ENCODE measurements around the gene PBX4. TPM values are rescaled to one million over a fixed set of nuclear protein-coding genes. Genes with fewer than 3 reads are reported as not detected.
A peak's percentile ranks its signal among the peaks of the same experiment; 100 is the strongest.

PBX4 gene
- total and polyA plus RNA-seq, 10 of the 15 experiments (the other 5 are each of a cell fraction or from before 2014, with no cell fraction given): 0.18 to 17.3 (median 4.2) TPM

GRCh38 chr19:19663256-19664120 lies 45.0 kb upstream of the PBX4 start, which contains the start of gene ATP13A1 (continued):
- TF ChIP-seq IRF4 (IDR thresholded peaks at IDR 0.05; ENCODE audit: low read depth, low read length): 0 out of 2 replicates have a peak, but pooled peaks have one; percentile 5
- TF ChIP-seq ZNF384 (IDR thresholded peaks at IDR 0.05; ENCODE audit: borderline replicate concordance, low read depth, low read length): peak; percentile 81
- TF ChIP-seq MAX (IDR thresholded peaks at IDR 0.05; ENCODE audit: low read depth, low read length): no peak
- 0 out of 2 replicates have a peak, but pooled peaks have one; percentile 13 for TF ChIP-seq IRF3 (IDR thresholded peaks at IDR 0.05)
- TF ChIP-seq ZSCAN29 (IDR thresholded peaks at IDR 0.05): 0 out of 2 replicates have a peak, but pooled peaks have one; percentile 51
- TF ChIP-seq CHD1 (IDR thresholded peaks at IDR 0.05; ENCODE audit: low read depth, low read length): no peak
- TF ChIP-seq ZNF24 (IDR thresholded peaks at IDR 0.05): no peak
- TF ChIP-seq MLLT1 (IDR thresholded peaks at IDR 0.05): no peak
- no peak for TF ChIP-seq ZZZ3 (IDR thresholded peaks at IDR 0.05; ENCODE audit: control insufficient read depth, insufficient read length, low read depth)
- peak; percentile 95 for TF ChIP-seq GABPA (IDR thresholded peaks at IDR 0.05; ENCODE audit: low read depth)
- peak; percentile 80 for TF ChIP-seq BACH1 (IDR thresholded peaks at IDR 0.05; ENCODE audit: borderline replicate concordance)
- TF ChIP-seq SMC3 (IDR thresholded peaks at IDR 0.05; ENCODE audit: borderline replicate concordance, low read length): no peak
- no peak for TF ChIP-seq RAD21 (IDR thresholded peaks at IDR 0.05; ENCODE audit: insufficient read depth, low read depth, low read length)
- peak; percentile 86 for TF ChIP-seq E2F8 (IDR thresholded peaks at IDR 0.05; ENCODE audit: low read depth, partially characterized antibody)
